Hippocampal formation (tissue), 2 donors: ENCODE data around the gene ZC3H12D.

Source experiments
- DNase-seq, 2 donors: peaks; one replicate each; lab custom pipeline; 2025; lab: John Stamatoyannopoulos, UW

Gene ZC3H12D

GRCh38 chr6:149443411-149444181 is 41.2 kb downstream of the ZC3H12D start:
- peak in 1 of 2 donors; percentile 21 for DNase-seq

DNA sequence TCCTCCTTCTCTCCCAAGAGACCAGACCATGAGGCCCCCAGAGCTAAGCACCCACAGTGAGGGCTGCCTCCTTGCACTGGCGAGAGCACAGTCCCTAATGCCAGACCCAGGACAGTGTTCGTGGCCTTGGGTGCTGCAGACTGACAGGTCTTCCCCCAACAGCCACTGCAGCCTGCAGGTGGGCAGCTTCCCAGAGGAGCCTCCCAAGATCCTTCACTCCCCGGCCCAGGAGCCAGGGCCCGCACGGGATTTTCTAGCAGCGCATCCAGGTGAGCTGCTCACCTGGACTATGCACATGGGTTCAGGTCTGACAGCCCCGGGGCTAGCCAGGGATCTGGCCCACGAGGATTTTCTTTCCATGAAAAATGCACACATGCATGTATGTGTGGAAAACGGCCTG is 43.1 kb downstream of the ZC3H12D start:
- DNase-seq, result no peak

DNA sequence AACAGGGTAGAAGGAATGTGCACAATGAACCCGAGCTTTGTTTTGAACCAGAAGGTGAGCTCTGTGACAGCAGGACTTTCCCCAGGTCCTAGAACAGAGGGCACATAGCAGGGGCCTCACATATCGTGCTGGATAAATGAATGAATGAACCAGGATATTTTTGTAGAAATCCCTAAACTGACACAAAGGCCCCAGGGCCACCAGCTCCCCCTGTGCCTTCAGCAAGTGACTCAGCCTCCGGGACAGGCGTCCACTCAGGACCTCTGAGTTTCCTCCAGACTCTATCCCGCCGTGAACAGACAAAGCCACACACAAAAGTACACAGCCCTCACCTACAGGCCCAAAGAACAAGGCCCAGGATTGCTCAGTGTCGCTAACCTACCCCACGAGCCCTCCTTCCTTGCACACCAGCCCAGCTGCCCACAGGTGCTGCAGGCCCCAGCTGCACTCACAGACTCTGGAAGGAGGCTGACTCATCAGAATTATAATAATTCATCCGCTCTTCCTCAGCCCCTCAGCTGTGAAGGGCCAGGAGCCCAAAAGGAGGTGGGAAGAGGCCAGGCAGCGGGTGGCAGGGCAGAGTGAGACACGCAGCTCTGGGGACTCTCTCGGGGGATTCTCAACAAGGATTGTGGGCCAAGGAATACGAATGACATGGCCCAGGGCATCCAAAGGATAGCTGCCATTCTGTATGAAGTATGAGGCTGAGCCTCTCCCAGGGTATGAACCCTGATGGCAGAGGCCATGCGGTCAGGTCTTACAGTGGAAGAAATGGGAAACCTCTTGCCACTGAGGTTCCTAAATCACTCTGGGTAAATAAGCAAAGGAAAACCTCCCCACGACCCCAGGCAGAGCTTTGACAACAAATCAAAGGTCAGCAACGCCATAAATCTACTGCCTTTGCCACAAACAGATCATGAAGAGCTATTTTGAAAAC is 43.8 kb downstream of the ZC3H12D start:
- no peak for DNase-seq

DNA sequence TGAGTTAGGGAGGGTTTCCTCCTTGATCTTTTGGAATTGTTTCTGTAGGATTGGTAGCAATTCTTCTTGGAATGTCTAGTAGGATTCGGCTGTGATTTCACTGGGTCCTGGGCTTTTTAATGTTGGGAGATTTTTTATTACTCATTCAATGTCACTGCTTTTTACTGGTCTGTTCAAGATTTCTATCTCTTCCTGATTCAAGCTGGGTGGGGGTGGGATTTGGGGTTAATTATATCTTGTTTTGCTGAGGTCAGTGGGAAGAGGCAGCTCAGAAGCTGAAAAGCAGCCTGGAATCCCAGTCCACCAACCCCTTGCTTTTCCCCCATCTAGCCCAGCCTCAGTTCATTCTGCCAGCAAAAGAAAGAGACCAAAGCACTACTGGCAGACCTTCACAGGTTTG is 45.2 kb downstream of the ZC3H12D start:
- DNase-seq, result no peak

DNA sequence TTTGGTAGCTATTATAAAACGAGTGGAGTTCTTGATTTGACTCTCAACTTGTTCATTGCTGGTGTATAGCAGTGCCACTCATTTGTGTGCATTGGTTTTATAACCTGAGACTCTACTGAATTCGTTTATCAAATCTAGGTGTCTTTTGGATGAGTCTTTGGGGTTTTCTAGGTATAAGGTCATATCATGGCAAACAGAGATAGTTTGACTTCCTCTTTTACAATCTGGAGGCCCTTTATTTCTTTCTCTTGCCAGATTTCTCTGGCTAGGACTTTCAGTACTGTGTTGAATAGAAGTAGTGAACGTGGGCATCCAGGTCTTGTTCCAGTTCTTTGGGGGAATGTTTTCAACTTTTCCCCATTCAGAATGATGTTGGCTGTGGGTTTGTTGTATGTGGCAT is 46.0 kb downstream of the ZC3H12D start:
- no peak for DNase-seq

- DNase-seq, result no peak
Measured at GRCh38 chr6:149437212-149437611, 47.6 kb downstream of the ZC3H12D start.

DNA sequence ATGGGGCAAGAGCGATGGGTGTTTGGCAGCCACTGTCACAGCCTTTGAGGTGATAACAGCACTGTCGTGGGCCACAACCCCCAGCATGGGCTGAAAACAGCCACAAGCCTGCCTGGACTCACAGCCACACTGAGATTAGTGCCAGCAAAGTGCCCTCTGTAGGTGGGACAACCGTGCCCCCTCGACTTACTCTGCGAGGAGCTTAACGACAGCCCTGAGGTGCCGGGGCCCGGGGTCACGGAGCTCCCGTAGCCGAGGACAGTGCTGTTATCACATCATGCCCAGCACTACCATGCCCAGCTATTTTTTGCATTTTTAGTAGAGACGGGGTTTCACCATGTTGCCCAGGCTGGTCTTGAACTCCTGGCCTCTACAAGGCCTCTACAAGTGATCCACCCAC is 48.2 kb downstream of the ZC3H12D start:
- no peak for DNase-seq

DNA sequence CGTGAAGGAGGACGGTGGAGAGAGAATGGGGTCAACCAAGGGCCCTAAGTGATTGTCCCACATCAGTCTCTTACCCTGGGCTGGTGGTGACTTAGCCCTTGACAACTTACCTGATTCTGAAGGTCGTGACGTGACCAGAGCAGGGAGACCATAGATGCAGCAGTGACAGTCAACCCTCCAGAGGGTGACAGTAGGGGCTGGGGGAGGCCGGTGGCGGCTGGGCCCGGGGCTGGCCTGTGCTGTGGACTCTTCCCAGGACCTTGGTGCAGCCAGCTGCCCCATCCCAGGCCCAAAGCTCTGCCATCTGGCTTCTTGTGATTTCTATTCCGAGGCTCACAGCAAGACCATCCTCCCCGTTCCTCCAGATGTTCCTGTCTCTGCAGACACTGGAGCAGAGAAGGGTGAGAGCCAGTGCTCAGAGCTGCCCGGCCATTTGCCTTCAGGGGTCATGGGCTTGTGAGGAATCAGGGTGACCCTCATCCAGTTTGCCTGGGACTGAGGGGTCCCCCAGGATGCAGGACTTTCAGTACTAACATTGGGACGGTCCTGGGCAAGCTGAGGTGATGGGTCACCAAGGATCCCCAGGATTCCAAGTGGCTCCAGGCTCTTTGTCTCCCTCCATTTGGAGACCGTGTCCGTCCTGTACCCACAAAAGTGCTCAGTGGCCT is 48.8 kb downstream of the ZC3H12D start:
- no peak for DNase-seq

DNA sequence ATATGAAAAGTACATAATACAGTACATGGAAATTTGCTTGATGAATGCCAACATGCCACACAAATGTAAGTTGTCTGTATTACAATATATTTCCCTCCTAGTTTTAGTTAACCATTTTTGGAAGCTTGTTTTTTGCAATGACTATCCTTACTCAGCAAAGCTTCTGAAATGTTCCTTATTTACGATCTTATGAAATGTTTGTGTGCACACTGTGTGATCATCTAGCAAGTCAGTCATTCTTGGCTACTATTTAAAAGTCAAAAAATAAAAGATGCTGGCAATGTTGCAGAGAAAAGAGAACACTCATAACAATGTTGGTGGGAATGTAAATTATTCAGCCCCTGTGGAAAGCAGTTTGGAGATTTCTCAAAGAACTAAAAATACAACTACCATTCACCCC is 50.9 kb downstream of the ZC3H12D start:
- no peak for DNase-seq

GRCh38 chr6:149433405-149433804 is 51.4 kb downstream of the ZC3H12D start:
- DNase-seq, result no peak

DNA sequence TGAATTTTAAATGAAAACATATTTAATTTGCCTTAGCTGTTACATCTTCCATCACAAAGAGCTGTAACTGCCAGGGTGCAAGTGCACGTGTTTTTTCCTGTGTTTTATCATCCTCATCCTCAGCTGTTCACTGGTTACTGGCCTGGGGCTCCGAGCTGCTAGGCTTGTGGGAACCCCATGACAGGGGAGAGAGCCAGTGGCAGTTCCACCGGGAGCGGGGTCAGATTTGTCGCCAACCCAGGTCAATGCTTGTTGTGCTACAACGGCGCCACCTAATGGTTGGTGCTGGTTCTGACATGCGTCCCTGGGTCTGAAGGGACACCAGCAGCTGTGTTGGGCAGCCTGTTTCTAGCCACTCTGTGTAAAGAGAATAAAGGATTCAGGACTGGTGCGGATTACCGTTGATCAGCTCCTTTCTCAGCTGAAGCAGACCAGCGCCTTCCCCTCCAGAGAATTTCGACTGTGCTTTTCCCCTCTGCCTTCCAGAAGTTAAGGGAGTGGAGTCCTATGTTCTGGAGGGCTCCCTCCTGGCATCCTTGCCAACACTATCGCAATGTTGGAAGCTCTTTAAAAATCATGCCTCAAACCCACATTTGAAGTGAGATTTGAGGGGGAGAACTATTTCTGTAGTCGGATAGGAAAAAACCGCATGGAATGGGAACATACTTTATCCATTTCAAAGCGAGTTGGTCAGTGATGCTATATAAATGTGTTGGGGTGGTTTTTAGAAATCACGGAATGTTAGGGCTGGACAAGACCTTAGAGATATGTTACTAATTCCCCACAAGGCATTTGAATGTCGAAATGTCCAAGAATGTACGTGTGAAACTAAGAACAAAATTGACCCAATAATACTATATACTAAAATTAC is 52.7 kb downstream of the ZC3H12D start:
- peak; percentile 77 to 90 for DNase-seq

GRCh38 chr6:149429427-149430360 is 55.1 kb downstream of the ZC3H12D start:
- no peak for DNase-seq

GRCh38 chr6:149428606-149429005 is 56.2 kb downstream of the ZC3H12D start:
- DNase-seq, result no peak

DNA sequence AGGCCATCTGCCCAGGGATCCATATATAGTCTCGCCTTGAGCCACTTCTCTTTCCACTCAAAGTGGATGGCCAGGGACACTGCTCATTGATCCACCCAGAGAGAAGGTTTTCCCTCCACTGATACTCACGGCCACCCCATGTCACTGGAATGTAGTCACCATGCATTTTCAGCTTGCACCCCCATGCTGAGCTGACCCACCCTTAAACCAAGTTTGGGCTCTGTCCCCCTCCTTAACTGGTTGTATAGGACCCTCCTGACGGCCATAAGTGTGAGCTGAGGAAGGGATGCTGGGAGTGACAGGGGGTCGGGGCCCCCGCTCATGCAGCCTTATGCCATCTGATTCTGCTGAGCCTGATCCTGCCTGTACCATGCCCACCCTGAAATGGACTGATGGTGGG is 59.1 kb downstream of the ZC3H12D start:
- no peak for DNase-seq

GRCh38 chr6:149425224-149425623 is 59.6 kb downstream of the ZC3H12D start:
- DNase-seq, result no peak

- DNase-seq, result no peak
Measured at GRCh38 chr6:149423964-149424440, 60.8 kb downstream of the ZC3H12D start.

GRCh38 chr6:149422581-149422980 is 62.2 kb downstream of the ZC3H12D start:
- DNase-seq, result no peak

DNA sequence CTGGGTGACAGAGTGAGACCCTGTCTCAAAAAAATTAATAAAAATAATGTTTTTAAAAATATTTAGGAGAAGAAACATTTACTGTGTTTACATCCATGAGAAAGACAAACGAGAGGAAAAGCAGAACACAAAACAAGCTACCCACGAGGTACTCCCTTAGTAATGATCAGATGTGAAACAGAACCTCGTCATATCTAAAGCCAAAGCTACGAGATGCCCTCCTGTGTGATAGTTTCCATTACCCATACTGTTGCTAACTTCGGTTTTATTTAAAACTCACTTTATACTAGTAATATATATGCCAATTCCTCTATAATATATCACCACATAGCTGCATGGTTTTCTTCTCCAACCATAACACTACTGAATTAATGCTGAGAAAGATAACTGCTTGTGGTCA is 63.7 kb downstream of the ZC3H12D start:
- DNase-seq, result no peak

DNA sequence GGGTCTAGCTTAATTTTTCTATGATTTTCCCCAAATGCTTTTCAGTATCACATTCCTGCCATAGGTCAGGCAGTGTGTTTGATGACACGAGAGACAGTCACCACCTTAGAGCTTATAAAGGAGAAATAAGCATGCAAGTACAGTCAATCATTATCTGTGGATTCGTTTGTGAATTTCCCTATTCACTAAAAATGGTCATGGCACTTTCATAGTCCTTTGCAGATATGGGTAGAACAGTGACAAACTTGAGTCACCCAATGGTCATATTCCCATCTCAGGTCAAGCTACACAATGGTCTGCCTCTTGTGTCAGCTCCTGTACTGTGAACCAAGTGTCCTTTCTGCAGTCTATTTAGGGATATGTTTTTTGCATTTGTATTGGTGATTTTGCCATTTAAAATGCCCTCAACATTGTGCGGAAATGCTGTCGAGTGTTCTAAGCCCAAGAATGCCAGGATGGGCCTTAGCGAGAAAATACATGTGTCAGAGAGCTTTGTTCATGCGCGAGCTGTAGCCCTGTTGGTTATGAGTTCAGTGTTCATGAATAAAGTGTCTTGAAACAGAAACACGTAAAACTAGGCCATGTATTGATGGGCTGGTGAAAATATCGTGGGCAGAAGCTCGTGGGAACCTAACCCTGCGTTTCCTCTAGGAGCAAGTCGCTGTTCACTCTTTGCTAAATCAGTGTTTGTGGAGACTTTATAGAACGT is 65.0 kb downstream of the ZC3H12D start:
- no peak for DNase-seq

GRCh38 chr6:149414821-149415220 is 70.0 kb downstream of the ZC3H12D start:
- DNase-seq, result no peak
